SK-N-SH treated with all-trans-retinoic acid at 6 μM for 48 hours (cell line): Measurements from ENCODE around the gene RANBP6.

Experiments
- ATAC-seq: fragments of 200-7000 bp; cut with Tn5 transposase; 3 replicates; pipeline ENCODE4 v1.9.1; 2020; ENCODE audit warnings: mild to moderate bottlenecking, moderate library complexity
- ARNTL ChIP-seq: fragments of 450-650 bp; formaldehyde crosslinking; IDR thresholded peaks from 2 replicates; pipeline ENCODE4 v1.5.0; 2020; ENCODE audit warnings: low read depth, mild to moderate bottlenecking, moderate library complexity, borderline replicate concordance
- BACH2 ChIP-seq: fragments of 250-450 bp; sonication (Bioruptor Pico); IDR thresholded peaks from 2 replicates; pipeline ENCODE4 v1.9.0; 2021; ENCODE audit warnings: mild to moderate bottlenecking, borderline replicate concordance
- CREB5 ChIP-seq: fragments of 250-450 bp; sonication (Bioruptor Pico); IDR thresholded peaks from 2 replicates; pipeline ENCODE4 v1.5.1; 2020; ENCODE audit warnings: low read depth, mild to moderate bottlenecking, moderate library complexity
- CSDC2 ChIP-seq: fragments of 250-450 bp; sonication (Bioruptor Pico); IDR thresholded peaks from 2 replicates; pipeline ENCODE4 v1.5.0; 2020; ENCODE audit warnings: mild to moderate bottlenecking, moderate library complexity
- CSRNP3 ChIP-seq: fragments of 250-450 bp; sonication (Bioruptor Pico); IDR thresholded peaks from 2 replicates; pipeline ENCODE4 v1.5.1; 2021; ENCODE audit warnings: mild to moderate bottlenecking, moderate library complexity
- GLIS3 ChIP-seq: fragments of 250-450 bp; sonication (Bioruptor Pico); IDR thresholded peaks from 2 replicates; pipeline ENCODE4 v1.5.0; 2020; ENCODE audit warnings: mild to moderate bottlenecking, moderate library complexity
- ISL1 ChIP-seq: fragments of 250-450 bp; sonication (Bioruptor Pico); IDR thresholded peaks from 2 replicates; pipeline ENCODE4 v2.1.2; 2022; ENCODE audit warnings: mild to moderate bottlenecking, moderate library complexity
- OSR1 ChIP-seq: fragments of 250-450 bp; sonication (Bioruptor Pico); IDR thresholded peaks from 2 replicates; pipeline ENCODE4 v1.8.0; 2022; ENCODE audit warnings: moderate library complexity, mild to moderate bottlenecking, inconsistent platforms
- PATZ1 ChIP-seq: fragments of 250-450 bp; sonication (Bioruptor Pico); IDR thresholded peaks from 2 replicates; pipeline ENCODE4 v1.8.0; 2020; ENCODE audit warnings: mild to moderate bottlenecking, moderate library complexity, borderline replicate concordance
- POU6F1 ChIP-seq: fragments of 250-450 bp; sonication (Bioruptor Pico); IDR thresholded peaks from 2 replicates; pipeline ENCODE4 v1.8.0; 2021; ENCODE audit warnings: low read depth, mild to moderate bottlenecking, moderate library complexity, borderline replicate concordance
- PPARA ChIP-seq: fragments of 250-450 bp; sonication (Bioruptor Pico); IDR thresholded peaks from 2 replicates; pipeline ENCODE4 v1.5.0; 2020; ENCODE audit warnings: mild to moderate bottlenecking, borderline replicate concordance
- RARB ChIP-seq: fragments of 250-450 bp; sonication (Bioruptor Pico); IDR thresholded peaks from 2 replicates; pipeline ENCODE4 v1.8.0; 2021; ENCODE audit warnings: mild to moderate bottlenecking, moderate library complexity
- TCF4 ChIP-seq: fragments of 250-450 bp; sonication (Bioruptor Pico); IDR thresholded peaks from 2 replicates; pipeline ENCODE4 v1.8.0; 2021; ENCODE audit warnings: mild to moderate bottlenecking, moderate library complexity, borderline replicate concordance
- TOX ChIP-seq: fragments of 250-450 bp; sonication (Bioruptor Pico); IDR thresholded peaks from 2 replicates; pipeline ENCODE4 v1.8.0; 2021; ENCODE audit warnings: mild to moderate bottlenecking, moderate library complexity, borderline replicate concordance
- TSHZ2 ChIP-seq: fragments of 250-450 bp; sonication (Bioruptor Pico); IDR thresholded peaks from 2 replicates; pipeline ENCODE4 v1.5.0; 2020; ENCODE audit warnings: mild to moderate bottlenecking, moderate library complexity
- ZC3H10 ChIP-seq: fragments of 250-450 bp; sonication (Bioruptor Pico); IDR thresholded peaks from 2 replicates; pipeline ENCODE4 v1.5.1; 2021; ENCODE audit warnings: mild to moderate bottlenecking, moderate library complexity
- ZFP3 ChIP-seq: fragments of 250-450 bp; sonication (Bioruptor Pico); IDR thresholded peaks from 2 replicates; pipeline ENCODE4 v1.5.0; 2020; ENCODE audit warnings: mild to moderate bottlenecking, moderate library complexity
- ZFP30 ChIP-seq: fragments of 450-650 bp; formaldehyde crosslinking; IDR thresholded peaks from 2 replicates; pipeline ENCODE4 v1.5.0; 2022; ENCODE audit warnings: mild to moderate bottlenecking, moderate library complexity
- ZNF565 ChIP-seq: fragments of 450-650 bp; formaldehyde crosslinking; conservative IDR thresholded peaks from 2 replicates; pipeline ENCODE4 v1.5.0; 2020; ENCODE audit warnings: low read depth, mild to moderate bottlenecking, moderate library complexity
- ZNF70 ChIP-seq: fragments of 450-650 bp; formaldehyde crosslinking; IDR thresholded peaks from 2 replicates; pipeline ENCODE4 v1.5.0; 2020; ENCODE audit warnings: mild to moderate bottlenecking, moderate library complexity
- ZNF8 ChIP-seq: fragments of 450-650 bp; formaldehyde crosslinking; IDR thresholded peaks from 2 replicates; pipeline ENCODE4 v1.5.0; 2020; ENCODE audit warnings: mild to moderate bottlenecking, moderate library complexity

Gene RANBP6

GRCh38 chr9:6049798-6050197 is 34.4 kb upstream of the RANBP6 start:
- TF ChIP-seq ZNF8 (CRISPR knock-in tag) = no peak
- TF ChIP-seq ZFP30 (CRISPR knock-in tag) = no peak
- no peak for TF ChIP-seq ZC3H10 (CRISPR knock-in tag)
- TF ChIP-seq ZFP3 = no peak
- no peak for TF ChIP-seq CSDC2 (CRISPR knock-in tag)
- TF ChIP-seq PATZ1 (CRISPR knock-in tag) = no peak
- TF ChIP-seq ZNF70 (CRISPR knock-in tag) = no peak
- no peak for TF ChIP-seq TSHZ2 (CRISPR knock-in tag)
- no peak for TF ChIP-seq ARNTL (CRISPR knock-in tag)
- no peak for TF ChIP-seq OSR1 (CRISPR knock-in tag)
- no peak for TF ChIP-seq BACH2
- TF ChIP-seq, all 23 proteins: peak for 0
- ATAC-seq = no peak

GRCh38 chr9:6048039-6048438 is 32.6 kb upstream of the RANBP6 start:
- no peak for ATAC-seq
- TF ChIP-seq ZFP3 = no peak
- TF ChIP-seq PPARA (CRISPR knock-in tag) = no peak
- TF ChIP-seq TSHZ2 (CRISPR knock-in tag) = no peak
- no peak for TF ChIP-seq ISL1
- TF ChIP-seq TCF4 = no peak
- no peak for TF ChIP-seq OSR1 (CRISPR knock-in tag)
- TF ChIP-seq RARB = no peak
- TF ChIP-seq ZC3H10 (CRISPR knock-in tag) = no peak
- no peak for TF ChIP-seq TOX (CRISPR knock-in tag)
- TF ChIP-seq CSDC2 (CRISPR knock-in tag) = no peak
- TF ChIP-seq POU6F1 (CRISPR knock-in tag) = no peak
- no peak for TF ChIP-seq GLIS3
- no peak for TF ChIP-seq CSRNP3 (CRISPR knock-in tag)
- no peak for TF ChIP-seq PATZ1 (CRISPR knock-in tag)
- no peak for TF ChIP-seq ZNF565 (CRISPR knock-in tag)
- TF ChIP-seq ARNTL (CRISPR knock-in tag) = no peak
- TF ChIP-seq ZNF70 (CRISPR knock-in tag) = no peak
- TF ChIP-seq CREB5 (CRISPR knock-in tag) = no peak
